ENCODE results near the gene HOXD11.

- TF ChIP-seq CTCF (conservative IDR thresholded peaks at IDR 0.05; ENCODE audit: low read length) (no peak), EZH2phosphoT487 (IDR thresholded peaks at IDR 0.05; ENCODE audit: borderline replicate concordance, low read depth, low read length) (no peak)
These were observed 39.0 kb downstream of the HOXD11 start for GRCh38 chr2:176146101-176146500.
